Measurements from ENCODE around the gene GALM. TPM values are rescaled to one million over a fixed set of nuclear protein-coding genes. Genes with fewer than 3 reads are reported as not detected.

GALM gene
- total RNA-seq, 2 experiments from 2014 or later: 42.0 to 42.2 TPM

- Mint-ChIP-seq H3K9me3 (no peaks in the 10 kb centered on the region), H3K4me3 (no peak overlapping the region), H3K27ac (no peak overlapping the region), H3K4me1 (no peaks in the 10 kb centered on the region), H3K36me3 (no peaks in the 10 kb centered on the region), H3K27me3 (no peaks in the 10 kb centered on the region)
- no peak for DNase-seq
These were observed 99.6 kb downstream of the GALM start for GRCh38 chr2:38765551-38765950.

DNA sequence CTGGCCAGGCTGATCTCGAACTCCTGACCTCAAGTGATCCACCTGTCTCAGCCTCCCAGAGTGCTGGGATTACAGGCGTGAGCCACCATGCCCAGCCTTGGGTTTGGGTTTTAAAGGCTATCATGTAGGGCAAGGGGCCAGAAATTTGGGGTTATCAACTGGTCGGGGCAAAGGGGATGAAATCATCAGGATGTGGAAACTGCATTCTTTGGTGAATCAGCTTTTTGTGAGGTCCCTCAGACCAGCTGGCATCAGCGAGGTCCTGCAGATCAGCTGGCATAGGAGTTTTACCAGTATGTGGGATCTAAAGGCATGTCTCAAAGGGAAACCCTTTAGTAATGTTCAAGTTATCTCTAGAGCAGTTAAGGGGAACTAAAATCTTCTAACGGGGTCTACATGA lies 105.7 kb downstream of the GALM start:
- H3K4me3 Mint-ChIP-seq: no peak overlapping the region
- DNase-seq: no peak
- peaks cover 15% of the 10 kb centered on the region for H3K27me3 Mint-ChIP-seq
- H3K4me1 Mint-ChIP-seq: no peaks in the 10 kb centered on the region
- no peak overlapping the region for H3K27ac Mint-ChIP-seq
- no peaks in the 10 kb centered on the region for H3K36me3 Mint-ChIP-seq
- H3K9me3 Mint-ChIP-seq: no peaks in the 10 kb centered on the region

DNA sequence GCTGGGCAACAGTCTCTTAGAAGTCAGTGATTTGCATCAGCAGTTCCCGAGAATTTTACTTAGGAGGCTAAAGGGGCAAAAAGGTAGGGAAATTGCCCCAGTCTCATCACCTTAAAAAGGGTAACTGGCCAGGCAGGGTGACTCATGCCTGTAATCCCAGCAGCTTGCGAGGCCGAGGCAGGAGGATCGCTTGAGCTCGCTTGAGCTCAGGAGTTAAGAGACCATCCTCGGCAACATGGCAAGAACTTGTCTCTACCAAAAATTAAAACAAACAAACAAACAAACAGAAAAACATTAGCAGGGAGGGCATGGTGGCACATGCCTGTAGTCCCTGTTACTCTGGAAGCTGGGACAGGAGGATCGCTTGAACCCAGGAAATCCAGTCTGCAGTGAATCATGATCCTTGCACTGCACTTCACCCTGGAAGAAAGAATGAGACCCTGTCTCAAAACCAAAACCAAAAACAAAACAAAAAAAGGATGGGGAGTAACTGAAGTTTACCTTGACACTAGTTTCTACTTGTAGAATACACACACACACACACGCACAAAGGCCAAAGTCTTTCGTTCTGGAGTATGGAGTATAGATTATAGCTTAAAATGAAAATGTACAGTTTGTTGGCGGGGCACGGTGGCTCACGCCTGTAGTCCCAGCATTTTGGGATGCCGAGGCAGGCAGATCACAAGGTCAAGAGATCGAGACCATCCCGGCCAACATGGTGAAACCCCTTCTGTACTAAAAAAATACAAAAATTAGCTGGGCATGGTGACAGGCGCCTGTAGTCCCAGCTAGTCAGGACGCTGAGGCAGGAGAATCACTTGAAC lies 109.4 kb downstream of the GALM start:
- Mint-ChIP-seq H3K36me3 (peaks cover 5% of the 10 kb centered on the region), H3K27ac (no peak overlapping the region), H3K27me3 (peaks cover 18% of the 10 kb centered on the region), H3K9me3 (no peaks in the 10 kb centered on the region), H3K4me3 (no peak overlapping the region), H3K4me1 (peaks cover 5% of the 10 kb centered on the region)
- DNase-seq: no peak

GRCh38 chr2:38775921-38776225 lies 110.0 kb downstream of the GALM start:
- Mint-ChIP-seq H3K9me3 (no peaks in the 10 kb centered on the region), H3K4me1 (peaks cover 5% of the 10 kb centered on the region), H3K27me3 (peaks cover 18% of the 10 kb centered on the region), H3K27ac (no peak overlapping the region), H3K4me3 (no peak overlapping the region), H3K36me3 (peaks cover 11% of the 10 kb centered on the region)
- no peak for DNase-seq

DNA sequence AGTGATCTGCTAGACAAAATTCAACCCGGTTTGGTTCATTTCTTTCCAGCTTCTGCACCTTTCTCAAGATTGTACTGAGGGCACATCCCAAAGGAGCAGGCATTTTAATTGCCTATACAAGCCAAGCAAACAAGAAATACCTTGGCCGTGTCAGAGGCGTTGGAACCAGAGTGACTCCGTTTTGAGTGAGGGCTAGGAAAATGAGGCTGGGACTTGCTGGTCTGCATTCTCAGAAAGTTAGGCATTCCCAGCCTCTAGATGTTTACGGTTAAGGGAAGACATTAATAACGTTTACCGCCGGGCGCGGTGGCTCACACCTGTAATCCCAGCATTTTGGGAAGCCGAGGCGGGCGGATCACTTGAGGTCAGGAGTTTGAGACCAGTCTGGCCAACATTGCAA lies 110.6 kb downstream of the GALM start:
- no peak overlapping the region for H3K4me3 Mint-ChIP-seq
- H3K9me3 Mint-ChIP-seq: no peaks in the 10 kb centered on the region
- H3K27ac Mint-ChIP-seq: no peak overlapping the region
- peaks cover 7% of the 10 kb centered on the region for H3K4me1 Mint-ChIP-seq
- peaks cover 18% of the 10 kb centered on the region for H3K27me3 Mint-ChIP-seq
- peaks cover 15% of the 10 kb centered on the region for H3K36me3 Mint-ChIP-seq
- no peak for DNase-seq

GRCh38 chr2:38778687-38779082 lies 112.8 kb downstream of the GALM start:
- peak overlapping the region; percentile 100 for H3K4me3 Mint-ChIP-seq
- no peaks in the 10 kb centered on the region for H3K9me3 Mint-ChIP-seq
- peaks cover 9% of the 10 kb centered on the region for H3K4me1 Mint-ChIP-seq
- no peak for DNase-seq
- H3K27me3 Mint-ChIP-seq: peaks cover 18% of the 10 kb centered on the region
- H3K27ac Mint-ChIP-seq: peak overlapping the region; percentile 99
- H3K36me3 Mint-ChIP-seq: peaks cover 21% of the 10 kb centered on the region

DNA sequence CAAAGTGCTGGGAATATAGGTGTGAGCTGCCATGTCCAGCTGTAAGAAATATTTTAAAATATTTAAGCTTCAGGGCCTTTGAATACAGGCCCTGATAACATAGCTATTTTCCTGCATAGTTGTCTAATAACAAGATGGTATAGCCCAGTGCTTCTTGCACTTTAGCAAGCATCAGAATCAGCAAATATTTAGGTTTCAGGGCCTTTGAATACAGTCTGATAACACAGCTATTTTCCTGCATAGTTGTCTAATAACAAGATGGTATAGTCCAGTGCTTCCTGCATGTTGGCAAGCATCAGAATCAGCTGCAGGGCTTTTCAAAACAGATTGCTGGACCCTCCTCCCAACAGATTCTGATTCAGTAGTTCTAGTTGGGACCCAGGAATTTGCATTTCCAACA lies 117.7 kb downstream of the GALM start:
- Mint-ChIP-seq H3K27me3 (no peaks in the 10 kb centered on the region), H3K36me3 (peaks cover 17% of the 10 kb centered on the region), H3K4me1 (peaks cover 9% of the 10 kb centered on the region), H3K27ac (no peak overlapping the region), H3K9me3 (no peaks in the 10 kb centered on the region), H3K4me3 (no peak overlapping the region)
- no peak for DNase-seq

Other genes starting within 250 kb of the GALM start
- gene HNRNPLL, start 63.2 kb upstream of the GALM start, total RNA-seq: 10 to 100 TPM; 50.6 to 52.2 TPM
- gene SRSF7, start 85.2 kb downstream of the GALM start, total RNA-seq: 100 to 1,000 TPM; 381 to 392 TPM
- gene GEMIN6, start 112.1 kb downstream of the GALM start, total RNA-seq: 10 to 100 TPM; 38.6 to 43.3 TPM
- 10 to 100 TPM; 18.1 to 22.1 TPM for gene DHX57, start 209.8 kb downstream of the GALM start, total RNA-seq
- gene MORN2, start 209.9 kb downstream of the GALM start, total RNA-seq: 1 to 10 TPM; 8.4 to 9.8 TPM
- under 1 TPM; 0.10 to 0.47 TPM for gene ARHGEF33, start 223.8 kb downstream of the GALM start, total RNA-seq